Gastrocnemius medialis (tissue), 4 donors: ENCODE data around the gene RBFOX1. TPM values are rescaled to one million over a fixed set of nuclear protein-coding genes. Genes with fewer than 3 reads are reported as not detected.

Experiments
- ATAC-seq, 2 donors: fragments of 150-250 bp; one replicate each; pipeline ENCODE4 v1.9.1; 2016
- DNase-seq, 2 donors: peaks; one replicate each; pipeline ENCODE4 v3.0.0-alpha.2; 2019
- H3K27ac ChIP-seq, 4 donors: fragments of 200-600 bp; sonication (generic); 1 replicate in 1 of 4; 2 replicates in 3 of 4; pipeline ENCODE4 v1.5.1; 2016 to 2018; ENCODE audit warnings: mild to moderate bottlenecking in 2 of 4, moderate library complexity in 1 of 4
- H3K27me3 ChIP-seq, 3 donors: fragments of 200-600 bp; sonication (generic) in 2 of 3; 1 replicate in 1 of 3; 2 replicates in 2 of 3; pipeline versions ENCODE4 v1.5.1 to v1.6.0; 2016 to 2019; ENCODE audit warnings: mild to moderate bottlenecking in 1 of 3, moderate library complexity in 1 of 3
- H3K36me3 ChIP-seq, 2 donors: fragments of 200-600 bp; sonication (generic) in 1 of 2; one replicate each; pipeline ENCODE4 v1.5.1; 2017 to 2018
- H3K4me1 ChIP-seq, 2 donors: fragments of 200-600 bp; sonication (generic) in 1 of 2; one replicate each; pipeline ENCODE4 v1.5.1; 2016 to 2017; ENCODE audit warnings: mild to moderate bottlenecking in 2 of 2
- H3K4me3 ChIP-seq, 4 donors: fragments of 200-600 bp; sonication (generic) in 3 of 4; 1 replicate in 1 of 4; 2 replicates in 3 of 4; pipeline ENCODE4 v1.5.1; 2016 to 2019; ENCODE audit warnings: mild to moderate bottlenecking in 2 of 4
- H3K9me3 ChIP-seq, 3 donors: fragments of 200-600 bp; sonication (generic) in 2 of 3; 1 replicate in 1 of 3; 2 replicates in 2 of 3; pipeline ENCODE4 v1.5.1; 2016 to 2019
- CTCF ChIP-seq, 5 experiments: fragments of 450-650 bp in 3 of 5; fragments of 200-600 bp in 2 of 5; sonication (generic) in 2 of 5; IDR thresholded peaks in 4 of 5; conservative IDR thresholded peaks in 1 of 5; 1 replicate in 4 of 5; 2 replicates in 1 of 5; pipeline ENCODE4 v1.5.1; 2016 to 2019; ENCODE audit warnings: antibody characterized with exemption in 5 of 5, mild to moderate bottlenecking in 3 of 5, moderate library complexity in 3 of 5
- POLR2A ChIP-seq, 2 donors: fragments of 450-650 bp; IDR thresholded peaks; one replicate each; pipeline ENCODE4 v1.6.1; 2017; ENCODE audit warnings: antibody characterized with exemption in 2 of 2, mild to moderate bottlenecking in 2 of 2, moderate library complexity in 2 of 2
- in situ Hi-C, 4 donors: fragments of 200-750 bp; cut with MboI; loops; one replicate each; pipeline versions ENCODE4 v1.15.0 to v1.8.0; 2017; ENCODE audit warnings: low sequenced_read_pairs in 4 of 4
- intact Hi-C: fragments of 100-400 bp; cut with DNase I; formaldehyde crosslinking; loops from one replicate; pipeline ENCODE4 v1.15.1; 2023; ENCODE audit warnings: low total_unique reads
- total RNA-seq, 4 donors: library from RNA; depleted of rRNA; stranded (reverse); fragments of >200 nt; gene quantifications; one replicate each; pipeline versions ENCODE4 v1.1.0 to v1.2.3, GENCODE V29; 2016

RBFOX1 gene
- total RNA-seq, 4 donors from 2014 or later = 42.5 to 98.8 (median 58.6) TPM

- Histone ChIP-seq H3K27me3 (no peaks in the 10 kb centered on the region), H3K4me1 (peaks cover 3 to 4% of the 10 kb centered on the region in 2 donors), H3K9me3 (no peaks in the 10 kb centered on the region), H3K27ac (no peak overlapping the region), H3K4me3 (no peak overlapping the region), H3K36me3 (no peaks in the 10 kb centered on the region)
- in situ Hi-C loops (no loop called here), intact Hi-C loops (no loop called here)
- no peak for TF ChIP-seq POLR2A (IDR thresholded peaks at IDR 0.05)
- no peak for TF ChIP-seq CTCF (IDR thresholded peaks at IDR 0.05 in 4 of 5, conservative IDR thresholded peaks at IDR 0.05 in 1 of 5)
- ATAC-seq = no peak
- DNase-seq = no peak
Observed at GRCh38 chr16:7581175-7581574, 248.5 kb downstream of the RBFOX1 start.

GRCh38 chr16:7583396-7583795, 250.8 kb downstream of the RBFOX1 start:
- no peaks in the 10 kb centered on the region for H3K27me3 ChIP-seq
- in situ Hi-C loops = no loop called here
- no peak overlapping the region for H3K27ac ChIP-seq
- DNase-seq (no peak), ATAC-seq (no peak)
- no peak overlapping the region for H3K4me3 ChIP-seq
- no peaks in the 10 kb centered on the region for H3K4me1 ChIP-seq
- H3K9me3 ChIP-seq = no peaks in the 10 kb centered on the region
- no peaks in the 10 kb centered on the region for H3K36me3 ChIP-seq
- intact Hi-C loops = no loop called here
- TF ChIP-seq POLR2A (IDR thresholded peaks at IDR 0.05) (no peak), CTCF (IDR thresholded peaks at IDR 0.05 in 4 of 5, conservative IDR thresholded peaks at IDR 0.05 in 1 of 5) (no peak)

- no peak for DNase-seq
- in situ Hi-C loops (no loop called here), intact Hi-C loops (no loop called here)
- Histone ChIP-seq H3K4me3 (no peak overlapping the region), H3K27ac (no peak overlapping the region), H3K36me3 (no peaks in the 10 kb centered on the region), H3K27me3 (no peaks in the 10 kb centered on the region), H3K4me1 (no peaks in the 10 kb centered on the region), H3K9me3 (no peaks in the 10 kb centered on the region)
- TF ChIP-seq POLR2A (IDR thresholded peaks at IDR 0.05) (no peak), CTCF (IDR thresholded peaks at IDR 0.05 in 4 of 5, conservative IDR thresholded peaks at IDR 0.05 in 1 of 5) (no peak)
- no peak for ATAC-seq
Observed at GRCh38 chr16:7584561-7584960, 251.9 kb downstream of the RBFOX1 start.

- H3K4me3 ChIP-seq = no peak overlapping the region
- no peak for DNase-seq
- no peaks in the 10 kb centered on the region for H3K4me1 ChIP-seq
- no peak for ATAC-seq
- in situ Hi-C loops = no loop called here
- TF ChIP-seq POLR2A (IDR thresholded peaks at IDR 0.05) (no peak), CTCF (IDR thresholded peaks at IDR 0.05 in 4 of 5, conservative IDR thresholded peaks at IDR 0.05 in 1 of 5) (no peak)
- no peaks in the 10 kb centered on the region for H3K27me3 ChIP-seq
- intact Hi-C loops = no loop called here
- H3K9me3 ChIP-seq = no peaks in the 10 kb centered on the region
- no peak overlapping the region for H3K27ac ChIP-seq
- H3K36me3 ChIP-seq = no peaks in the 10 kb centered on the region
Observed at GRCh38 chr16:7585705-7586104, 253.1 kb downstream of the RBFOX1 start.

GRCh38 chr16:7590934-7591333, 258.3 kb downstream of the RBFOX1 start:
- Histone ChIP-seq H3K36me3 (no peaks in the 10 kb centered on the region), H3K4me1 (no peaks in the 10 kb centered on the region), H3K9me3 (no peaks in the 10 kb centered on the region), H3K27ac (no peak overlapping the region), H3K27me3 (no peaks in the 10 kb centered on the region), H3K4me3 (no peak overlapping the region)
- TF ChIP-seq POLR2A (IDR thresholded peaks at IDR 0.05) (no peak), CTCF (IDR thresholded peaks at IDR 0.05 in 4 of 5, conservative IDR thresholded peaks at IDR 0.05 in 1 of 5) (no peak)
- in situ Hi-C loops = no loop called here
- ATAC-seq = peak in 1 of 2 donors; percentile 39
- no peak for DNase-seq
- intact Hi-C loops = no loop called here
